ENCODE measurements around the gene PTPRG. TPM values are rescaled to one million over a fixed set of nuclear protein-coding genes. Genes with fewer than 3 reads are reported as not detected.

PTPRG gene
- total RNA-seq, 3 donors from 2014 or later (not counting 1 experiment from before 2014, with no cell fraction given): 1.0 to 2.9 (median 2.5) TPM

DNA sequence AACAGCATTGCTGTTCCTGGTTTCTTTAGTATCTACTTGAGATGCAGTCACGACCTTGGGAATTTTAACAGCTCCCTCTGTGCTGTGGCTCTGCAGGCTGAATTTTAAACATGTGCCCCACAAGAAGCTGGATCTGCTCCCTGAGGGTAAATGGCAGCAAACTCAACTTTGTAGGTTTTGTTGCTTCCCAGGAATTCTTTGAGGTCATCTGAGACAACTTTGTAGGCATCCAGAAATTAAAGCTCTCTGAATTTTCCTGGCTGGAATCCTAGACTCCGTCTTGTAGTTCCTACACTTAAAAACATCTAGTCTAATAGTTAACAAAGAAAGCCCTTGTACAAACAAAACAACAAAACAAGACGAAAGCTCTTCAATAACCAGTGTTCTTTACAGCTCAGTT, 445.7 kb downstream of the PTPRG start:
- peaks cover 0 to 5% of the 10 kb centered on the region in 2 donors for H3K9me3 Mint-ChIP-seq
- H3K4me1 Mint-ChIP-seq: no peaks in the 10 kb centered on the region
- Histone ChIP-seq H3K27ac (ENCODE audit: low read length) (no peak overlapping the region), H3K4me1 (ENCODE audit: control insufficient read depth, insufficient read depth, low read length) (no peaks in the 10 kb centered on the region), H3K9me3 (ENCODE audit: control insufficient read depth, insufficient read depth, low read length) (no peaks in the 10 kb centered on the region), H3K27me3 (ENCODE audit: control insufficient read depth, insufficient read depth, low read length) (no peaks in the 10 kb centered on the region), H3K4me3 (ENCODE audit: low read length) (no peak overlapping the region), H3K36me3 (ENCODE audit: control insufficient read depth, insufficient read depth, low read length) (no peaks in the 10 kb centered on the region)
- no peak overlapping the region for H3K4me3 Mint-ChIP-seq
- DNase-seq: no peak
- no peak overlapping the region for H3K27ac Mint-ChIP-seq
- WGBS (ENCODE audit: insufficient coverage): 80% methylated on average over 3 of the region's 3 CpGs
- H3K36me3 Mint-ChIP-seq: no peaks in the 10 kb centered on the region
- intact Hi-C loops (cut with micrococcal nuclease): no loop called here
- no peaks in the 10 kb centered on the region for H3K27me3 Mint-ChIP-seq (ENCODE audit: low read depth in 2 of 2)
- TF ChIP-seq, protein P1, sequence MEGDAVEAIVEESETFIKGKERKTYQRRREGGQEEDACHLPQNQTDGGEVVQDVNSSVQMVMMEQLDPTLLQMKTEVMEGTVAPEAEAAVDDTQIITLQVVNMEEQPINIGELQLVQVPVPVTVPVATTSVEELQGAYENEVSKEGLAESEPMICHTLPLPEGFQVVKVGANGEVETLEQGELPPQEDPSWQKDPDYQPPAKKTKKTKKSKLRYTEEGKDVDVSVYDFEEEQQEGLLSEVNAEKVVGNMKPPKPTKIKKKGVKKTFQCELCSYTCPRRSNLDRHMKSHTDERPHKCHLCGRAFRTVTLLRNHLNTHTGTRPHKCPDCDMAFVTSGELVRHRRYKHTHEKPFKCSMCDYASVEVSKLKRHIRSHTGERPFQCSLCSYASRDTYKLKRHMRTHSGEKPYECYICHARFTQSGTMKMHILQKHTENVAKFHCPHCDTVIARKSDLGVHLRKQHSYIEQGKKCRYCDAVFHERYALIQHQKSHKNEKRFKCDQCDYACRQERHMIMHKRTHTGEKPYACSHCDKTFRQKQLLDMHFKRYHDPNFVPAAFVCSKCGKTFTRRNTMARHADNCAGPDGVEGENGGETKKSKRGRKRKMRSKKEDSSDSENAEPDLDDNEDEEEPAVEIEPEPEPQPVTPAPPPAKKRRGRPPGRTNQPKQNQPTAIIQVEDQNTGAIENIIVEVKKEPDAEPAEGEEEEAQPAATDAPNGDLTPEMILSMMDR (IDR thresholded peaks at IDR 0.05): no peak
- no peak for ATAC-seq

DNA sequence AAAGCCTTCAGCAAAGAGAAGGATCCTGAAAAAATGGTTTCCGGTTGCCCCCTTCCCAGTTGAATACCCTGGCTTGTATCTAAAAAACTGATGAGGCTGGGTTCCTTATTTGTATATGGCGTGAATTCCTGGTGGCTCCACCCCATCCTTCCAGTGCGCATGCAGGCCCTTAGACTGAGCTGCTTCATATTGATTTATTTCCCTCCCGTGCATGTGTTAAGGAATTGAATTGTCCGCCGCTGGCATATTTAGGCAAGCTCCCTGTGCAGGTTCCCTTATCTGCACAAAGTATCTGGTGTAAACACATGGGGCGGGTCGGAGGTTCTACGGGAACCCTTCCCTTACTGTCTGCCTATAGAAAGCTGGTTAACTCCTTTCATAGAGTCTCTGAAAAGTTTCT, 449.6 kb downstream of the PTPRG start:
- 93% methylated on average over 9 of the region's 9 CpGs for WGBS (ENCODE audit: insufficient coverage)
- Mint-ChIP-seq H3K9me3 (peaks cover 0 to 5% of the 10 kb centered on the region in 2 donors), H3K36me3 (no peaks in the 10 kb centered on the region), H3K27ac (no peak overlapping the region), H3K4me1 (no peaks in the 10 kb centered on the region), H3K4me3 (no peak overlapping the region), H3K27me3 (ENCODE audit: low read depth in 2 of 2) (no peaks in the 10 kb centered on the region)
- DNase-seq: no peak
- no peak overlapping the region for H3K4me3 ChIP-seq (ENCODE audit: low read length)
- TF ChIP-seq, protein P1 (IDR thresholded peaks at IDR 0.05): no peak
- no peak overlapping the region for H3K27ac ChIP-seq (ENCODE audit: low read length)
- H3K27me3 ChIP-seq (ENCODE audit: control insufficient read depth, insufficient read depth, low read length): no peaks in the 10 kb centered on the region
- intact Hi-C loops (cut with micrococcal nuclease): no loop called here
- no peak for ATAC-seq
- no peaks in the 10 kb centered on the region for H3K9me3 ChIP-seq (ENCODE audit: control insufficient read depth, insufficient read depth, low read length)
- no peaks in the 10 kb centered on the region for H3K36me3 ChIP-seq (ENCODE audit: control insufficient read depth, insufficient read depth, low read length)
- H3K4me1 ChIP-seq (ENCODE audit: control insufficient read depth, insufficient read depth, low read length): no peaks in the 10 kb centered on the region

DNA sequence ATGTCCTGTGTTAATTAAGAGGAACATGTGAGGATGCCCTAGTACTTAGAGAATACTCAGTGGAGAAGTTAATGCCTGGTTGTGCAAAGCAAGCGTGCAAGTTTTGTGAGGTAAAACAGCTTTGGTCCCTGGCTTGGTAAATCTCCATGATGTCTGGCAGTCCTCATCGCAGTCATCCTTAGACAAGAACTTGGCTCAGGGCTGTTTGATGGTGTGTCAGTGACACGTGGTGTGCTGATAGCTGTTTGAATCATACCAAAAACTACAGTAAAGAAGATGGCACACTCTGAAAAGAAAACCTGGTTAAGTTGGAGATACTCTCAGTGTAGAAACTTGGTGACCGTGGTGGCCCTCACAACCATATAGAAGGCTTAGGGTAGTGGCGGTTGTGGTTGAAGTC, 450.3 kb downstream of the PTPRG start:
- Histone ChIP-seq H3K9me3 (ENCODE audit: control insufficient read depth, insufficient read depth, low read length) (no peaks in the 10 kb centered on the region), H3K4me3 (ENCODE audit: low read length) (no peak overlapping the region), H3K27ac (ENCODE audit: low read length) (no peak overlapping the region), H3K27me3 (ENCODE audit: control insufficient read depth, insufficient read depth, low read length) (no peaks in the 10 kb centered on the region), H3K36me3 (ENCODE audit: control insufficient read depth, insufficient read depth, low read length) (no peaks in the 10 kb centered on the region), H3K4me1 (ENCODE audit: control insufficient read depth, insufficient read depth, low read length) (no peaks in the 10 kb centered on the region)
- Mint-ChIP-seq H3K36me3 (no peaks in the 10 kb centered on the region), H3K27me3 (ENCODE audit: low read depth in 2 of 2) (no peaks in the 10 kb centered on the region), H3K4me1 (no peaks in the 10 kb centered on the region), H3K4me3 (no peak overlapping the region), H3K9me3 (peaks cover 2 to 3% of the 10 kb centered on the region in 2 donors), H3K27ac (no peak overlapping the region)
- DNase-seq (no peak), ATAC-seq (no peak)
- TF ChIP-seq, protein P1 (IDR thresholded peaks at IDR 0.05): no peak
- intact Hi-C loops (cut with micrococcal nuclease): no loop called here
- WGBS (ENCODE audit: insufficient coverage): 96% methylated on average over 5 of the region's 5 CpGs

DNA sequence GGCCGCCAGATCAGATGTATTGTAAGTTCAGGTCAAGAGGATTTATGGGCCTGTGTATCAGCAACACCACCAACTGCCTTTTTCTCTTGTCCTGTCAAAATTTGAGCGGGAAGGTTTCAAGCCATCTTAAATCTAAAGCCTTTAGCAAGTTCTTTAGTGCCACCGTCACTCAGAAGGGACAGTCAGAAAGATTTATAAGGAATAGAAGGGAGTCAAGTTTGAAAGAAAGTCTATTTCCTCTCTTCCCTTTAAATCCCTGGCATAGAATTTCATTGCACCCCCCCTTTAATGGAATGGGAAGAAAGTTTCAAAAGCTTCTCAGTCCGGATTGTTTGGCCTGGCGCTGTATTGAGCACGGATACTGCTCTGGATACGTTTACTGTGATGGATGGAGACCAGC, 452.6 kb downstream of the PTPRG start:
- TF ChIP-seq, protein P1 (IDR thresholded peaks at IDR 0.05): no peak
- no peak overlapping the region for H3K4me3 ChIP-seq (ENCODE audit: low read length)
- H3K36me3 ChIP-seq (ENCODE audit: control insufficient read depth, insufficient read depth, low read length): no peaks in the 10 kb centered on the region
- intact Hi-C loops (cut with micrococcal nuclease): no loop called here
- WGBS (ENCODE audit: insufficient coverage): 81% methylated on average over 3 of the region's 7 CpGs
- Mint-ChIP-seq H3K4me3 (no peak overlapping the region), H3K27ac (no peak overlapping the region), H3K36me3 (no peaks in the 10 kb centered on the region), H3K4me1 (no peaks in the 10 kb centered on the region), H3K9me3 (peaks cover 8 to 9% of the 10 kb centered on the region in 2 donors), H3K27me3 (ENCODE audit: low read depth in 2 of 2) (no peaks in the 10 kb centered on the region)
- DNase-seq (no peak), ATAC-seq (no peak)
- H3K4me1 ChIP-seq (ENCODE audit: control insufficient read depth, insufficient read depth, low read length): no peaks in the 10 kb centered on the region
- no peaks in the 10 kb centered on the region for H3K9me3 ChIP-seq (ENCODE audit: control insufficient read depth, insufficient read depth, low read length)
- no peaks in the 10 kb centered on the region for H3K27me3 ChIP-seq (ENCODE audit: control insufficient read depth, insufficient read depth, low read length)
- H3K27ac ChIP-seq (ENCODE audit: low read length): no peak overlapping the region

All from natural killer cell (primary cell).